GM23338 (cell line): Measurements from ENCODE around the gene SASH1. TPM values are rescaled to one million over a fixed set of nuclear protein-coding genes. Genes with fewer than 3 reads are reported as not detected.

Source experiments
- ATAC-seq: fragments of 200-7000 bp; cut with Tn5 transposase; 3 replicates; pipeline ENCODE4 v1.9.1; 2020
- DNase-seq: peaks from one replicate; pipeline ENCODE4 v3.0.0-alpha.2; 2015; ENCODE audit warnings: low spot score
- H2AFZ ChIP-seq: fragments of 200-600 bp; sonication (generic); 2 replicates; pipeline ENCODE4 v1.8.0; 2016; ENCODE audit warnings: antibody characterized with exemption, mild to moderate bottlenecking, moderate library complexity
- H3F3A ChIP-seq: fragments of 200-600 bp; sonication (generic); replicated peaks from 2 replicates; pipeline ENCODE4 v1.8.0; 2017; ENCODE audit warnings: antibody characterized with exemption, mixed run types, low read depth
- H3K27ac ChIP-seq: fragments of 200-600 bp; sonication (generic); 2 replicates; pipeline ENCODE4 v1.6.1; 2016; ENCODE audit warnings: low read depth
- H3K27me3 ChIP-seq: fragments of 200-600 bp; sonication (generic); 2 replicates; pipeline ENCODE4 v1.8.0; 2016; ENCODE audit warnings: mild to moderate bottlenecking, mixed run types, moderate library complexity; ENCODE audit not compliant: insufficient read depth
- H3K36me3 ChIP-seq: fragments of 200-600 bp; sonication (generic); 2 replicates; pipeline ENCODE4 v1.8.0; 2016; ENCODE audit warnings: mild to moderate bottlenecking; ENCODE audit not compliant: insufficient read depth
- H3K4me1 ChIP-seq: fragments of 200-600 bp; sonication (generic); 2 replicates; pipeline ENCODE4 v1.8.0; 2016; ENCODE audit warnings: mild to moderate bottlenecking, moderate library complexity; ENCODE audit not compliant: insufficient read depth
- H3K4me2 ChIP-seq: fragments of 200-600 bp; sonication (generic); 2 replicates; pipeline ENCODE4 v1.7.1; 2017; ENCODE audit warnings: mixed run types
- H3K4me3 ChIP-seq: fragments of 200-600 bp; sonication (generic); 2 replicates; pipeline ENCODE4 v1.6.1; 2016; ENCODE audit warnings: mixed run types
- H3K79me2 ChIP-seq: fragments of 200-600 bp; sonication (generic); replicated peaks from 2 replicates; pipeline ENCODE4 v1.8.0; 2017; ENCODE audit warnings: mild to moderate bottlenecking; ENCODE audit not compliant: insufficient read depth
- H3K9me2 ChIP-seq: fragments of 200-600 bp; sonication (generic); 2 replicates; pipeline ENCODE4 v1.8.0; 2017; ENCODE audit not compliant: insufficient read depth
- H4K20me1 ChIP-seq: fragments of 200-600 bp; sonication (generic); replicated peaks from 2 replicates; pipeline ENCODE4 v1.8.0; 2017; ENCODE audit warnings: mild to moderate bottlenecking; ENCODE audit not compliant: insufficient read depth
- H3K27ac Mint-ChIP-seq: 2 replicates; pipeline ENCODE4 v1.8.0; 2020; ENCODE audit warnings: inconsistent platforms, mild to moderate bottlenecking, moderate library complexity, mixed read lengths
- H3K27me3 Mint-ChIP-seq: 3 replicates; pipeline ENCODE4 v1.8.0; 2022; ENCODE audit warnings: low read depth, mild to moderate bottlenecking, moderate library complexity, mixed read lengths, inconsistent platforms; ENCODE audit not compliant: insufficient read depth, poor library complexity
- H3K36me3 Mint-ChIP-seq: 3 replicates; pipeline ENCODE4 v1.8.0; 2021; ENCODE audit warnings: low read depth, mild to moderate bottlenecking, inconsistent platforms, moderate library complexity, mixed read lengths
- H3K4me1 Mint-ChIP-seq: 3 replicates; pipeline ENCODE4 v1.8.0; 2020; ENCODE audit warnings: mild to moderate bottlenecking, inconsistent platforms, mixed read lengths
- H3K4me3 Mint-ChIP-seq: 3 replicates; pipeline ENCODE4 v1.8.0; 2021; ENCODE audit warnings: moderate library complexity, mild to moderate bottlenecking, inconsistent platforms, mixed read lengths
- H3K9me3 Mint-ChIP-seq: 3 replicates; pipeline ENCODE4 v1.8.0; 2020; ENCODE audit warnings: moderate library complexity, mild to moderate bottlenecking, inconsistent platforms, mixed read lengths
- EZH2phosphoT487 ChIP-seq: fragments of 200-600 bp; sonication (generic); IDR thresholded peaks from one replicate; pipeline ENCODE4 v1.8.1; 2018; ENCODE audit warnings: antibody characterized with exemption; ENCODE audit not compliant: unreplicated experiment
- POLR2AphosphoS5 ChIP-seq: IDR thresholded peaks from 2 replicates; pipeline ENCODE4 v1.6.1; 2016; ENCODE audit warnings: antibody characterized with exemption, low read depth
- STAT1 ChIP-seq: IDR thresholded peaks from one replicate; pipeline ENCODE4 v1.6.1; 2016; ENCODE audit warnings: antibody characterized with exemption; ENCODE audit not compliant: unreplicated experiment
- ZNF114 ChIP-seq: fragments of 250-450 bp; sonication (Bioruptor Pico); IDR thresholded peaks from 2 replicates; pipeline ENCODE4 v1.5.0; 2020; ENCODE audit warnings: mild to moderate bottlenecking, moderate library complexity
- ZNF331 ChIP-seq: fragments of 250-450 bp; sonication (Bioruptor Pico); IDR thresholded peaks from 2 replicates; pipeline ENCODE4 v1.5.0; 2020; ENCODE audit warnings: low read depth, mild to moderate bottlenecking, moderate library complexity
- polyA plus RNA-seq: library from polyadenylated mRNA; unstranded; fragments of >200 nt; fragmentation: Nextera tagmentation; extraction: Ambion mirVana; gene quantifications from 2 replicates; pipeline ENCODE4 v1.2.1, GENCODE V29; 2016
- total RNA-seq: library from RNA; depleted of rRNA; stranded (reverse); fragments of >200 nt; shearing (Covaris generic); gene quantifications from 2 replicates; pipeline ENCODE4 v1.2.3, GENCODE V29; 2014
- TF ChIP-seq, protein P1 (sequence below): fragments of 250-450 bp; sonication (Bioruptor Pico); IDR thresholded peaks from 2 replicates; pipeline ENCODE4 v1.5.0; 2020; ENCODE audit warnings: mild to moderate bottlenecking, moderate library complexity
- TF ChIP-seq, protein P2 (sequence below): IDR thresholded peaks from one replicate; pipeline ENCODE4 v1.6.1; 2018; ENCODE audit warnings: antibody characterized with exemption; ENCODE audit not compliant: unreplicated experiment
- TF ChIP-seq, protein P3 (sequence below): IDR thresholded peaks from 2 replicates; pipeline ENCODE4 v1.6.1; 2016; ENCODE audit warnings: antibody characterized with exemption
- TF ChIP-seq, protein P4 (sequence below), 2 experiments: fragments of 200-600 bp in 1 of 2; sonication (generic) in 1 of 2; conservative IDR thresholded peaks; 2 replicates each; pipeline versions ENCODE4 v1.5.1 to v1.6.1; 2016 to 2017; ENCODE audit warnings: antibody characterized with exemption in 2 of 2, low read depth in 2 of 2, mild to moderate bottlenecking in 2 of 2, moderate library complexity in 1 of 2

SASH1 gene
- total and polyA plus RNA-seq, 2 experiments from 2014 or later: 8.2 to 30.2 TPM

DNA sequence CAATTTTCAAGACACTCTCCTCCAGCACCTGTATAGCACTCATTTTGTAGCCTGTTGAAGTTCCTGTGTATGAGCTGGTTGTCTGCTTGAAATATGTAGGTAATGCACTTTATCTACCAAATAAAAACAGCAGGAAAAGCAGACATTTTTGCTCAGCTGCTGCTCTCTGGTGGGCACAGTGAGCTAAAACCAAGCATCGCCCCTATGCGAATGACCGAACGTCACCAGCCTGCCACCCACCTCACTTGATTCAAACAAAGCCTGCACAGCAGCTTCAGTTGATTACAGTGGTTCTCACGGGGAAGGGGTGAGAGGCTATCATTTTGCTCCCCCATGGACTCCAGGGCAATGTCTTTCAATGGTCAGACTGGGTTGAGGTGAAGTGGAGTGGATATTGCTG is 185.7 kb downstream of the SASH1 start (continued):
- TF ChIP-seq, protein P1, sequence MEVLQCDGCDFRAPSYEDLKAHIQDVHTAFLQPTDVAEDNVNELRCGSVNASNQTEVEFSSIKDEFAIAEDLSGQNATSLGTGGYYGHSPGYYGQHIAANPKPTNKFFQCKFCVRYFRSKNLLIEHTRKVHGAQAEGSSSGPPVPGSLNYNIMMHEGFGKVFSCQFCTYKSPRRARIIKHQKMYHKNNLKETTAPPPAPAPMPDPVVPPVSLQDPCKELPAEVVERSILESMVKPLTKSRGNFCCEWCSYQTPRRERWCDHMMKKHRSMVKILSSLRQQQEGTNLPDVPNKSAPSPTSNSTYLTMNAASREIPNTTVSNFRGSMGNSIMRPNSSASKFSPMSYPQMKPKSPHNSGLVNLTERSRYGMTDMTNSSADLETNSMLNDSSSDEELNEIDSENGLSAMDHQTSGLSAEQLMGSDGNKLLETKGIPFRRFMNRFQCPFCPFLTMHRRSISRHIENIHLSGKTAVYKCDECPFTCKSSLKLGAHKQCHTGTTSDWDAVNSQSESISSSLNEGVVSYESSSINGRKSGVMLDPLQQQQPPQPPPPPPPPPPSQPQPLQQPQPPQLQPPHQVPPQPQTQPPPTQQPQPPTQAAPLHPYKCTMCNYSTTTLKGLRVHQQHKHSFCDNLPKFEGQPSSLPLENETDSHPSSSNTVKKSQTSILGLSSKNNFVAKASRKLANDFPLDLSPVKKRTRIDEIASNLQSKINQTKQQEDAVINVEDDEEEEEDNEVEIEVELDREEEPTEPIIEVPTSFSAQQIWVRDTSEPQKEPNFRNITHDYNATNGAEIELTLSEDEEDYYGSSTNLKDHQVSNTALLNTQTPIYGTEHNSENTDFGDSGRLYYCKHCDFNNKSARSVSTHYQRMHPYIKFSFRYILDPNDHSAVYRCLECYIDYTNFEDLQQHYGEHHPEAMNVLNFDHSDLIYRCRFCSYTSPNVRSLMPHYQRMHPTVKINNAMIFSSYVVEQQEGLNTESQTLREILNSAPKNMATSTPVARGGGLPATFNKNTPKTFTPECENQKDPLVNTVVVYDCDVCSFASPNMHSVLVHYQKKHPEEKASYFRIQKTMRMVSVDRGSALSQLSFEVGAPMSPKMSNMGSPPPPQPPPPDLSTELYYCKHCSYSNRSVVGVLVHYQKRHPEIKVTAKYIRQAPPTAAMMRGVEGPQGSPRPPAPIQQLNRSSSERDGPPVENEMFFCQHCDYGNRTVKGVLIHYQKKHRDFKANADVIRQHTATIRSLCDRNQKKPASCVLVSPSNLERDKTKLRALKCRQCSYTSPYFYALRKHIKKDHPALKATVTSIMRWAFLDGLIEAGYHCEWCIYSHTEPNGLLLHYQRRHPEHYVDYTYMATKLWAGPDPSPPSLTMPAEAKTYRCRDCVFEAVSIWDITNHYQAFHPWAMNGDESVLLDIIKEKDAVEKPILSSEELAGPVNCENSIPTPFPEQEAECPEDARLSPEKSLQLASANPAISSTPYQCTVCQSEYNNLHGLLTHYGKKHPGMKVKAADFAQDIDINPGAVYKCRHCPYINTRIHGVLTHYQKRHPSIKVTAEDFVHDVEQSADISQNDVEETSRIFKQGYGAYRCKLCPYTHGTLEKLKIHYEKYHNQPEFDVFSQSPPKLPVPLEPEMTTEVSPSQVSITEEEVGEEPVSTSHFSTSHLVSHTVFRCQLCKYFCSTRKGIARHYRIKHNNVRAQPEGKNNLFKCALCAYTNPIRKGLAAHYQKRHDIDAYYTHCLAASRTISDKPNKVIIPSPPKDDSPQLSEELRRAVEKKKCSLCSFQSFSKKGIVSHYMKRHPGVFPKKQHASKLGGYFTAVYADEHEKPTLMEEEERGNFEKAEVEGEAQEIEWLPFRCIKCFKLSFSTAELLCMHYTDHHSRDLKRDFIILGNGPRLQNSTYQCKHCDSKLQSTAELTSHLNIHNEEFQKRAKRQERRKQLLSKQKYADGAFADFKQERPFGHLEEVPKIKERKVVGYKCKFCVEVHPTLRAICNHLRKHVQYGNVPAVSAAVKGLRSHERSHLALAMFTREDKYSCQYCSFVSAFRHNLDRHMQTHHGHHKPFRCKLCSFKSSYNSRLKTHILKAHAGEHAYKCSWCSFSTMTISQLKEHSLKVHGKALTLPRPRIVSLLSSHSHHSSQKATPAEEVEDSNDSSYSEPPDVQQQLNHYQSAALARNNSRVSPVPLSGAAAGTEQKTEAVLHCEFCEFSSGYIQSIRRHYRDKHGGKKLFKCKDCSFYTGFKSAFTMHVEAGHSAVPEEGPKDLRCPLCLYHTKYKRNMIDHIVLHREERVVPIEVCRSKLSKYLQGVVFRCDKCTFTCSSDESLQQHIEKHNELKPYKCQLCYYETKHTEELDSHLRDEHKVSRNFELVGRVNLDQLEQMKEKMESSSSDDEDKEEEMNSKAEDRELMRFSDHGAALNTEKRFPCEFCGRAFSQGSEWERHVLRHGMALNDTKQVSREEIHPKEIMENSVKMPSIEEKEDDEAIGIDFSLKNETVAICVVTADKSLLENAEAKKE (CRISPR knock-in tag): no peak

DNA sequence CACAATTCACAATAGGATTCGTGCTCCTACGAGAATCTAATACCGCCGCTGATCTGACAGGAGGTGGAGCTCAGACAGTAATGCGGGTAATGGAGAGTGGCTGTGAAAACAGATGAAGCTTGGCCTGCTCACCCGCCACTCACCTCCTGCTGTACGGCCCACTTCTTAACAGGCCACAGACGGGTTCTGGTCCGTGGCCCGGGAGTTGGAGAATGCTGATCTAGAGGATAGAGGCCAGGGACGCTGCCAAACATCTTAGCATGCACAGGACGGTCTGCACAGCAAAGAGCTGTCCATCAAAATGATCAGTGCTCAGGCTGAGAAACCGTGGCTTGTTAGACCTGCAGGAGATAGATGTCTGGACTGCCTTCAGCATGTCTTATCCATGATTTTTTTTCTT is 186.4 kb downstream of the SASH1 start:
- no peak overlapping the region for H3K4me3 ChIP-seq
- H4K20me1 ChIP-seq: no peaks in the 10 kb centered on the region
- H3K4me2 ChIP-seq: no peak overlapping the region
- peaks cover 7% of the 10 kb centered on the region; the same call in 1 of the 2 replicates for H3K36me3 ChIP-seq
- no peaks in the 10 kb centered on the region for H3K79me2 ChIP-seq
- Mint-ChIP-seq H3K27ac (peak overlapping the region; percentile 78), H3K4me3 (no peak overlapping the region), H3K36me3 (peaks cover 70% of the 10 kb centered on the region), H3K9me3 (peaks cover 10% of the 10 kb centered on the region), H3K27me3 (peaks cover 9% of the 10 kb centered on the region), H3K4me1 (peaks cover 25% of the 10 kb centered on the region)
- ATAC-seq (no peak), DNase-seq (no peak)
- no peaks in the 10 kb centered on the region for H3K27me3 ChIP-seq
- no peaks in the 10 kb centered on the region for H3K9me2 ChIP-seq
- no peak overlapping the region for H3K27ac ChIP-seq
- no peak overlapping the region for H2AFZ ChIP-seq
- H3F3A ChIP-seq: no peaks in the 10 kb centered on the region
- peaks cover 13% of the 10 kb centered on the region for H3K4me1 ChIP-seq
- no peak for TF ChIP-seq ZNF114 (CRISPR knock-in tag)
- TF ChIP-seq, protein P2, sequence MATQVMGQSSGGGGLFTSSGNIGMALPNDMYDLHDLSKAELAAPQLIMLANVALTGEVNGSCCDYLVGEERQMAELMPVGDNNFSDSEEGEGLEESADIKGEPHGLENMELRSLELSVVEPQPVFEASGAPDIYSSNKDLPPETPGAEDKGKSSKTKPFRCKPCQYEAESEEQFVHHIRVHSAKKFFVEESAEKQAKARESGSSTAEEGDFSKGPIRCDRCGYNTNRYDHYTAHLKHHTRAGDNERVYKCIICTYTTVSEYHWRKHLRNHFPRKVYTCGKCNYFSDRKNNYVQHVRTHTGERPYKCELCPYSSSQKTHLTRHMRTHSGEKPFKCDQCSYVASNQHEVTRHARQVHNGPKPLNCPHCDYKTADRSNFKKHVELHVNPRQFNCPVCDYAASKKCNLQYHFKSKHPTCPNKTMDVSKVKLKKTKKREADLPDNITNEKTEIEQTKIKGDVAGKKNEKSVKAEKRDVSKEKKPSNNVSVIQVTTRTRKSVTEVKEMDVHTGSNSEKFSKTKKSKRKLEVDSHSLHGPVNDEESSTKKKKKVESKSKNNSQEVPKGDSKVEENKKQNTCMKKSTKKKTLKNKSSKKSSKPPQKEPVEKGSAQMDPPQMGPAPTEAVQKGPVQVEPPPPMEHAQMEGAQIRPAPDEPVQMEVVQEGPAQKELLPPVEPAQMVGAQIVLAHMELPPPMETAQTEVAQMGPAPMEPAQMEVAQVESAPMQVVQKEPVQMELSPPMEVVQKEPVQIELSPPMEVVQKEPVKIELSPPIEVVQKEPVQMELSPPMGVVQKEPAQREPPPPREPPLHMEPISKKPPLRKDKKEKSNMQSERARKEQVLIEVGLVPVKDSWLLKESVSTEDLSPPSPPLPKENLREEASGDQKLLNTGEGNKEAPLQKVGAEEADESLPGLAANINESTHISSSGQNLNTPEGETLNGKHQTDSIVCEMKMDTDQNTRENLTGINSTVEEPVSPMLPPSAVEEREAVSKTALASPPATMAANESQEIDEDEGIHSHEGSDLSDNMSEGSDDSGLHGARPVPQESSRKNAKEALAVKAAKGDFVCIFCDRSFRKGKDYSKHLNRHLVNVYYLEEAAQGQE: no peak
- TF ChIP-seq, protein P3, sequence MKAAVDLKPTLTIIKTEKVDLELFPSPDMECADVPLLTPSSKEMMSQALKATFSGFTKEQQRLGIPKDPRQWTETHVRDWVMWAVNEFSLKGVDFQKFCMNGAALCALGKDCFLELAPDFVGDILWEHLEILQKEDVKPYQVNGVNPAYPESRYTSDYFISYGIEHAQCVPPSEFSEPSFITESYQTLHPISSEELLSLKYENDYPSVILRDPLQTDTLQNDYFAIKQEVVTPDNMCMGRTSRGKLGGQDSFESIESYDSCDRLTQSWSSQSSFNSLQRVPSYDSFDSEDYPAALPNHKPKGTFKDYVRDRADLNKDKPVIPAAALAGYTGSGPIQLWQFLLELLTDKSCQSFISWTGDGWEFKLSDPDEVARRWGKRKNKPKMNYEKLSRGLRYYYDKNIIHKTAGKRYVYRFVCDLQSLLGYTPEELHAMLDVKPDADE: no peak
- no peak for TF ChIP-seq STAT1
- TF ChIP-seq, protein P4, sequence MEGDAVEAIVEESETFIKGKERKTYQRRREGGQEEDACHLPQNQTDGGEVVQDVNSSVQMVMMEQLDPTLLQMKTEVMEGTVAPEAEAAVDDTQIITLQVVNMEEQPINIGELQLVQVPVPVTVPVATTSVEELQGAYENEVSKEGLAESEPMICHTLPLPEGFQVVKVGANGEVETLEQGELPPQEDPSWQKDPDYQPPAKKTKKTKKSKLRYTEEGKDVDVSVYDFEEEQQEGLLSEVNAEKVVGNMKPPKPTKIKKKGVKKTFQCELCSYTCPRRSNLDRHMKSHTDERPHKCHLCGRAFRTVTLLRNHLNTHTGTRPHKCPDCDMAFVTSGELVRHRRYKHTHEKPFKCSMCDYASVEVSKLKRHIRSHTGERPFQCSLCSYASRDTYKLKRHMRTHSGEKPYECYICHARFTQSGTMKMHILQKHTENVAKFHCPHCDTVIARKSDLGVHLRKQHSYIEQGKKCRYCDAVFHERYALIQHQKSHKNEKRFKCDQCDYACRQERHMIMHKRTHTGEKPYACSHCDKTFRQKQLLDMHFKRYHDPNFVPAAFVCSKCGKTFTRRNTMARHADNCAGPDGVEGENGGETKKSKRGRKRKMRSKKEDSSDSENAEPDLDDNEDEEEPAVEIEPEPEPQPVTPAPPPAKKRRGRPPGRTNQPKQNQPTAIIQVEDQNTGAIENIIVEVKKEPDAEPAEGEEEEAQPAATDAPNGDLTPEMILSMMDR (conservative IDR thresholded peaks at IDR 0.05; ENCODE audit: low read depth in 2 of 2): no peak
- no peak for TF ChIP-seq ZNF331
- TF ChIP-seq POLR2AphosphoS5: no peak
- TF ChIP-seq EZH2phosphoT487: no peak
